Tibial artery (tissue), 4 donors: ENCODE results near the gene TRMU.

Source experiments
- DNase-seq, 2 donors: peaks; one replicate each; pipeline ENCODE4 v3.0.0-alpha.2; 2019
- H3K27ac ChIP-seq, 2 donors: fragments of 200-600 bp; sonication (generic) in 1 of 2; 1 replicate in 1 of 2; 2 replicates in 1 of 2; pipeline ENCODE4 v1.5.1; 2018 to 2019; ENCODE audit warnings: mild to moderate bottlenecking in 1 of 2
- H3K27me3 ChIP-seq, 2 donors: fragments of 200-600 bp; sonication (generic) in 1 of 2; one replicate each; pipeline versions ENCODE4 v1.5.1 to v1.6.0; 2016 to 2019
- H3K36me3 ChIP-seq, 3 donors: fragments of 200-600 bp; sonication (generic) in 2 of 3; one replicate each; pipeline ENCODE4 v1.5.1; 2016 to 2019; ENCODE audit warnings: mild to moderate bottlenecking in 2 of 3
- H3K4me1 ChIP-seq, 4 donors: fragments of 200-600 bp; sonication (generic) in 2 of 4; 1 replicate in 3 of 4; 2 replicates in 1 of 4; pipeline ENCODE4 v1.5.1; 2016 to 2019
- H3K4me3 ChIP-seq, 2 donors: fragments of 200-600 bp; sonication (generic) in 1 of 2; 1 replicate in 1 of 2; 2 replicates in 1 of 2; pipeline ENCODE4 v1.5.1; 2018 to 2019; ENCODE audit warnings: mild to moderate bottlenecking in 2 of 2
- H3K9me3 ChIP-seq, 3 donors: fragments of 200-600 bp; sonication (generic) in 1 of 3; one replicate each; pipeline ENCODE4 v1.5.1; 2016 to 2019
- CTCF ChIP-seq, 2 experiments: fragments of 200-600 bp in 1 of 2; fragments of 450-650 bp in 1 of 2; IDR thresholded peaks; one replicate each; pipeline ENCODE4 v1.5.1; 2017 to 2019; ENCODE audit warnings: antibody characterized with exemption in 2 of 2, mild to moderate bottlenecking in 1 of 2, moderate library complexity in 1 of 2
- intact Hi-C: fragments of 100-400 bp; cut with DNase I; formaldehyde crosslinking; loops from one replicate; pipeline ENCODE4 v1.15.0; 2023; ENCODE audit warnings: low total_unique reads

TRMU gene

GRCh38 chr22:46369716-46370583 lies 34.4 kb downstream of the TRMU start:
- DNase-seq: no peak

GRCh38 chr22:46370584-46371291 lies 35.2 kb downstream of the TRMU start:
- no peaks in the 10 kb centered on the region for H3K4me1 ChIP-seq
- TF ChIP-seq CTCF (IDR thresholded peaks at IDR 0.05): no peak
- peaks cover 0 to 14% (median 0%) of the 10 kb centered on the region in 3 donors for H3K36me3 ChIP-seq
- no peak overlapping the region for H3K4me3 ChIP-seq
- DNase-seq: no peak
- intact Hi-C loops: no loop called here
- H3K9me3 ChIP-seq: no peaks in the 10 kb centered on the region
- H3K27me3 ChIP-seq: peaks cover 0 to 31% of the 10 kb centered on the region in 2 donors
- H3K27ac ChIP-seq: no peak overlapping the region

More at GRCh38 chr22:46369716-46370583, 34.4 kb downstream of the TRMU start:
- intact Hi-C loops: loop anchor here (5.0 kb wide), 1 partner anchor 172 kb away; no protein-coding TSS in a partner anchor
- H3K27ac ChIP-seq: no peak overlapping the region
- no peak for TF ChIP-seq CTCF (IDR thresholded peaks at IDR 0.05)
- no peak overlapping the region for H3K4me3 ChIP-seq
- peaks cover 0 to 37% of the 10 kb centered on the region in 2 donors for H3K27me3 ChIP-seq
- no peaks in the 10 kb centered on the region for H3K9me3 ChIP-seq
- peaks cover 0 to 18% (median 0%) of the 10 kb centered on the region in 3 donors for H3K36me3 ChIP-seq
- no peaks in the 10 kb centered on the region for H3K4me1 ChIP-seq

- Histone ChIP-seq H3K27me3 (peaks cover 0 to 25% of the 10 kb centered on the region in 2 donors), H3K4me1 (no peaks in the 10 kb centered on the region), H3K27ac (no peak overlapping the region), H3K4me3 (no peak overlapping the region), H3K36me3 (peaks cover 0 to 14% (median 0%) of the 10 kb centered on the region in 3 donors), H3K9me3 (peaks cover 0 to 4% (median 3%) of the 10 kb centered on the region in 3 donors)
- intact Hi-C loops: no loop called here
- DNase-seq: no peak
- TF ChIP-seq CTCF (IDR thresholded peaks at IDR 0.05): no peak
Observed at GRCh38 chr22:46371623-46372226, 36.2 kb downstream of the TRMU start.

- Histone ChIP-seq H3K36me3 (peaks cover 0 to 17% (median 0%) of the 10 kb centered on the region in 3 donors), H3K27ac (no peak overlapping the region), H3K4me1 (no peaks in the 10 kb centered on the region), H3K27me3 (peaks cover 0 to 19% of the 10 kb centered on the region in 2 donors), H3K4me3 (no peak overlapping the region), H3K9me3 (peaks cover 0 to 4% (median 3%) of the 10 kb centered on the region in 3 donors)
- intact Hi-C loops: no loop called here
- no peak for DNase-seq
- no peak for TF ChIP-seq CTCF (IDR thresholded peaks at IDR 0.05)
Observed at GRCh38 chr22:46372686-46373085, 37.2 kb downstream of the TRMU start.

GRCh38 chr22:46373159-46373558 lies 37.6 kb downstream of the TRMU start:
- no peak overlapping the region for H3K4me3 ChIP-seq
- TF ChIP-seq CTCF (IDR thresholded peaks at IDR 0.05): no peak
- H3K9me3 ChIP-seq: peaks cover 0 to 4% (median 3%) of the 10 kb centered on the region in 3 donors
- DNase-seq: no peak
- H3K27ac ChIP-seq: no peak overlapping the region
- intact Hi-C loops: no loop called here
- peaks cover 0 to 14% of the 10 kb centered on the region in 2 donors for H3K27me3 ChIP-seq
- peaks cover 0 to 17% (median 0%) of the 10 kb centered on the region in 3 donors for H3K36me3 ChIP-seq
- no peaks in the 10 kb centered on the region for H3K4me1 ChIP-seq
